Measurements from ENCODE around the gene LSP1. TPM values are rescaled to one million over a fixed set of nuclear protein-coding genes. Genes with fewer than 3 reads are reported as not detected.

LSP1 gene
- total and polyA plus RNA-seq, 2 donors (not counting 1 experiment from before 2014, with no cell fraction given) = 0.19 to 1.8 TPM

GRCh38 chr11:1867381-1867780 lies 14.5 kb downstream of the LSP1 start:
- H3K4me1 ChIP-seq (ENCODE audit: control insufficient read depth, extremely low read depth, insufficient read depth, low read length) = peaks cover 9% of the 10 kb centered on the region
- H3K4me2 ChIP-seq (ENCODE audit: extremely low read depth, insufficient read depth, low read length) = no peak overlapping the region
- no peaks in the 10 kb centered on the region for H3K36me3 ChIP-seq (ENCODE audit: control insufficient read depth, insufficient read depth, low read length)
- H3K79me2 ChIP-seq (ENCODE audit: control insufficient read depth, insufficient read depth, low read length) = no peaks in the 10 kb centered on the region
- no peak overlapping the region for H3K9ac ChIP-seq (ENCODE audit: insufficient read depth, low read length)
- TF ChIP-seq CTCF (conservative IDR thresholded peaks at IDR 0.05 in 1 of 2, IDR thresholded peaks at IDR 0.05 in 1 of 2; ENCODE audit: low read depth in 1 of 2, low read length in 2 of 2) (no peak), EZH2 (IDR thresholded peaks at IDR 0.05; ENCODE audit: low read length, missing control alignments) (no peak)
- no peaks in the 10 kb centered on the region for H4K20me1 ChIP-seq (ENCODE audit: control insufficient read depth, extremely low read depth, insufficient read depth, low read length)
- no peak for DNase-seq (ENCODE audit: low read depth in 2 of 2)
- H2AFZ ChIP-seq (ENCODE audit: low read length) = no peak overlapping the region
- H3K9me3 ChIP-seq (ENCODE audit: control insufficient read depth, insufficient read depth, low read depth, low read length) = no peaks in the 10 kb centered on the region
- H3K4me3 ChIP-seq (replicated peaks in 1 of 4; ENCODE audit: control extremely low read depth in 1 of 4, insufficient read depth in 1 of 4, low read depth in 3 of 4, low read length in 4 of 4) = no peak overlapping the region
- H3K27me3 ChIP-seq (ENCODE audit: control insufficient read depth, insufficient read depth, low read length) = peaks cover 15% of the 10 kb centered on the region
- no peak overlapping the region for H3K27ac ChIP-seq (ENCODE audit: insufficient read depth, low read length)

- no peak overlapping the region for H2AFZ ChIP-seq (ENCODE audit: low read length)
- peaks cover 7% of the 10 kb centered on the region for H3K4me1 ChIP-seq (ENCODE audit: control insufficient read depth, extremely low read depth, insufficient read depth, low read length)
- TF ChIP-seq CTCF (conservative IDR thresholded peaks at IDR 0.05 in 1 of 2, IDR thresholded peaks at IDR 0.05 in 1 of 2; ENCODE audit: low read depth in 1 of 2, low read length in 2 of 2) (no peak), EZH2 (IDR thresholded peaks at IDR 0.05; ENCODE audit: low read length, missing control alignments) (no peak)
- H3K27ac ChIP-seq (ENCODE audit: insufficient read depth, low read length) = no peak overlapping the region
- no peaks in the 10 kb centered on the region for H3K36me3 ChIP-seq (ENCODE audit: control insufficient read depth, insufficient read depth, low read length)
- no peak overlapping the region for H3K4me2 ChIP-seq (ENCODE audit: extremely low read depth, insufficient read depth, low read length)
- no peaks in the 10 kb centered on the region for H3K79me2 ChIP-seq (ENCODE audit: control insufficient read depth, insufficient read depth, low read length)
- H3K9ac ChIP-seq (ENCODE audit: insufficient read depth, low read length) = no peak overlapping the region
- H3K9me3 ChIP-seq (ENCODE audit: control insufficient read depth, insufficient read depth, low read depth, low read length) = no peaks in the 10 kb centered on the region
- no peak for DNase-seq (ENCODE audit: low read depth in 2 of 2)
- no peaks in the 10 kb centered on the region for H4K20me1 ChIP-seq (ENCODE audit: control insufficient read depth, extremely low read depth, insufficient read depth, low read length)
- H3K4me3 ChIP-seq (replicated peaks in 1 of 4; ENCODE audit: control extremely low read depth in 1 of 4, insufficient read depth in 1 of 4, low read depth in 3 of 4, low read length in 4 of 4) = no peak overlapping the region
- peaks cover 15% of the 10 kb centered on the region for H3K27me3 ChIP-seq (ENCODE audit: control insufficient read depth, insufficient read depth, low read length)
Measured at GRCh38 chr11:1868056-1868635, 15.3 kb downstream of the LSP1 start.

- no peaks in the 10 kb centered on the region for H3K79me2 ChIP-seq (ENCODE audit: control insufficient read depth, insufficient read depth, low read length)
Measured at GRCh38 chr11:1868636-1869291, 15.9 kb downstream of the LSP1 start.

More at GRCh38 chr11:1868636-1869291, 15.9 kb downstream of the LSP1 start:
- Histone ChIP-seq H3K4me1 (ENCODE audit: control insufficient read depth, extremely low read depth, insufficient read depth, low read length) (peaks cover 4% of the 10 kb centered on the region), H3K27me3 (ENCODE audit: control insufficient read depth, insufficient read depth, low read length) (peaks cover 15% of the 10 kb centered on the region), H3K9me3 (ENCODE audit: control insufficient read depth, insufficient read depth, low read depth, low read length) (no peaks in the 10 kb centered on the region), H2AFZ (ENCODE audit: low read length) (no peak overlapping the region), H3K9ac (ENCODE audit: insufficient read depth, low read length) (no peak overlapping the region), H3K36me3 (ENCODE audit: control insufficient read depth, insufficient read depth, low read length) (no peaks in the 10 kb centered on the region), H3K27ac (ENCODE audit: insufficient read depth, low read length) (no peak overlapping the region), H3K4me2 (ENCODE audit: extremely low read depth, insufficient read depth, low read length) (no peak overlapping the region), H3K4me3 (replicated peaks in 1 of 4; ENCODE audit: control extremely low read depth in 1 of 4, insufficient read depth in 1 of 4, low read depth in 3 of 4, low read length in 4 of 4) (no peak overlapping the region), H4K20me1 (ENCODE audit: control insufficient read depth, extremely low read depth, insufficient read depth, low read length) (no peaks in the 10 kb centered on the region)
- no peak for TF ChIP-seq CTCF (conservative IDR thresholded peaks at IDR 0.05 in 1 of 2, IDR thresholded peaks at IDR 0.05 in 1 of 2; ENCODE audit: low read depth in 1 of 2, low read length in 2 of 2)
- TF ChIP-seq EZH2 (IDR thresholded peaks at IDR 0.05; ENCODE audit: low read length, missing control alignments) = no peak
- no peak for DNase-seq (ENCODE audit: low read depth in 2 of 2)

All from fibroblast of lung (primary cell).